WTC11 (cell line): ENCODE measurements around the gene RHEB.

Experiments
- CTCF ChIP-seq: fragments of 200-600 bp; IDR thresholded peaks from 2 replicates; pipeline ENCODE4 v1.8.0; 2022; ENCODE audit warnings: antibody characterized with exemption
- E2F1 ChIP-seq: sonication (generic); formaldehyde crosslinking; IDR thresholded peaks from 2 replicates; pipeline ENCODE4 v1.8.0; 2022; ENCODE audit warnings: mild to moderate bottlenecking, missing genetic modification reagents
- GRHL2 ChIP-seq: fragments of 250-450 bp; sonication (Bioruptor Pico); IDR thresholded peaks from 2 replicates; pipeline ENCODE4 v1.8.0; 2022; ENCODE audit warnings: mild to moderate bottlenecking, moderate library complexity; ENCODE audit not compliant: insufficient replicate concordance, severe bottlenecking
- GTF2I ChIP-seq: fragments of 250-450 bp; sonication (Bioruptor Pico); conservative IDR thresholded peaks from 2 replicates; pipeline ENCODE4 v1.4.0; 2021; ENCODE audit warnings: mild to moderate bottlenecking
- NFATC4 ChIP-seq: fragments of 250-450 bp; sonication (Bioruptor Pico); IDR thresholded peaks from 2 replicates; pipeline ENCODE4 v1.9.0; 2021; ENCODE audit warnings: mild to moderate bottlenecking
- NFYB ChIP-seq: sonication (generic); formaldehyde crosslinking; conservative IDR thresholded peaks from 2 replicates; pipeline ENCODE4 v1.8.0; 2022; ENCODE audit warnings: low read depth, missing genetic modification reagents
- PRRX2 ChIP-seq: fragments of 250-450 bp; sonication (Bioruptor Pico); IDR thresholded peaks from 2 replicates; pipeline ENCODE4 v1.8.0; 2021; ENCODE audit warnings: mild to moderate bottlenecking
- SP1 ChIP-seq: sonication (generic); formaldehyde crosslinking; conservative IDR thresholded peaks from 2 replicates; pipeline ENCODE4 v1.8.1; 2022; ENCODE audit warnings: missing genetic modification reagents
- STAT6 ChIP-seq: sonication (generic); formaldehyde crosslinking; conservative IDR thresholded peaks from 2 replicates; pipeline ENCODE4 v1.8.1; 2023; ENCODE audit warnings: mild to moderate bottlenecking, low read depth, missing genetic modification reagents, moderate library complexity
- TCF7 ChIP-seq: sonication (generic); formaldehyde crosslinking; IDR thresholded peaks from 2 replicates; pipeline ENCODE4 v1.8.0; 2022; ENCODE audit warnings: mild to moderate bottlenecking, low read depth, missing genetic modification reagents, moderate library complexity
- TP53 ChIP-seq: sonication (generic); formaldehyde crosslinking; IDR thresholded peaks from 2 replicates; pipeline ENCODE4 v1.8.1; 2023; ENCODE audit warnings: mild to moderate bottlenecking, missing genetic modification reagents
- ZBTB21 ChIP-seq: sonication (generic); formaldehyde crosslinking; IDR thresholded peaks from 2 replicates; pipeline ENCODE4 v1.8.1; 2023; ENCODE audit warnings: mild to moderate bottlenecking, missing genetic modification reagents, borderline replicate concordance
- TF ChIP-seq, protein P1 (sequence below): sonication (generic); formaldehyde crosslinking; IDR thresholded peaks from 2 replicates; pipeline ENCODE4 v1.8.1; 2023; ENCODE audit warnings: mild to moderate bottlenecking, moderate library complexity, missing genetic modification reagents
- TF ChIP-seq, protein P2 (sequence below): sonication (generic); formaldehyde crosslinking; conservative IDR thresholded peaks from 2 replicates; pipeline ENCODE4 v1.8.1; 2022; ENCODE audit warnings: mild to moderate bottlenecking, missing genetic modification reagents

DNA sequence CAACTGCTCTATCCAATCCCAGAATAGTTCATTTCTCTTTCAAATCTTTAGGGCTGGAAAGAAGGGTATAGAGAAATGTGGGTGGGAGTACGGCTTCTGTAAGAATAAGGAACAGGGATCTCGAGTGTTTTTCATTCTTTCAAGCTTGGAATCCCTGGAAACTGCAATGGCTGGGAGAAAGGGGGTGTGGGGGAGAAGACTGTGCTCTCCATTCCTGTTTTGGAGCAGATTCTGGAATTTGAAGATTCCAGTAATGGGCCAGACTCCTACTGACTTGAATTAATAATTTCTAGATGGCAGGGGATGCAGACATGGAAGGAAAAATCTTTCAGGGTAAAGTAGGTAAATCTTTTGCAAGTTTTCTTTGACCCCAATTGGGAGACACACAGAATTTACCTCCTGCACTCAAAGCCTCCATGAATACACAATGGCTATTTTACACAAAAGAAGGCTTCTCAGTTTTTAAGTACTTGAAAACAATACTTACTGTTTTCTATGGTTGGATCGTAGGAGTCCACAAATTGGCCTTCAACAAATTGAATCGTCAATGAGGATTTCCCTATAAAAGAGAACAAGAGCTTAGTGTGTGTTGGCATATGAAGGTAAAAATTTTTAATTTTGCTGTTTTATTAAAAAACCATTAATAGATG is 29.1 kb downstream of the RHEB start:
- TF ChIP-seq NFYB (CRISPR knock-in tag), result no peak
- TF ChIP-seq CTCF, result no peak
- no peak for TF ChIP-seq STAT6 (CRISPR knock-in tag)
- TF ChIP-seq TCF7 (CRISPR knock-in tag), result no peak
- TF ChIP-seq TP53 (CRISPR knock-in tag), result no peak
- TF ChIP-seq, protein P1, sequence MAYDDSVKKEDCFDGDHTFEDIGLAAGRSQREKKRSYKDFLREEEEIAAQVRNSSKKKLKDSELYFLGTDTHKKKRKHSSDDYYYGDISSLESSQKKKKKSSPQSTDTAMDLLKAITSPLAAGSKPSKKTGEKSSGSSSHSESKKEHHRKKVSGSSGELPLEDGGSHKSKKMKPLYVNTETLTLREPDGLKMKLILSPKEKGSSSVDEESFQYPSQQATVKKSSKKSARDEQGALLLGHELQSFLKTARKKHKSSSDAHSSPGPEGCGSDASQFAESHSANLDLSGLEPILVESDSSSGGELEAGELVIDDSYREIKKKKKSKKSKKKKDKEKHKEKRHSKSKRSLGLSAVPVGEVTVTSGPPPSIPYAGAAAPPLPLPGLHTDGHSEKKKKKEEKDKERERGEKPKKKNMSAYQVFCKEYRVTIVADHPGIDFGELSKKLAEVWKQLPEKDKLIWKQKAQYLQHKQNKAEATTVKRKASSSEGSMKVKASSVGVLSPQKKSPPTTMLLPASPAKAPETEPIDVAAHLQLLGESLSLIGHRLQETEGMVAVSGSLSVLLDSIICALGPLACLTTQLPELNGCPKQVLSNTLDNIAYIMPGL (CRISPR knock-in tag), result no peak
- TF ChIP-seq ZBTB21 (CRISPR knock-in tag), result no peak
- TF ChIP-seq GRHL2 (CRISPR knock-in tag), result no peak
- TF ChIP-seq SP1, result no peak
- no peak for TF ChIP-seq GTF2I (CRISPR knock-in tag)
- TF ChIP-seq, protein P2, sequence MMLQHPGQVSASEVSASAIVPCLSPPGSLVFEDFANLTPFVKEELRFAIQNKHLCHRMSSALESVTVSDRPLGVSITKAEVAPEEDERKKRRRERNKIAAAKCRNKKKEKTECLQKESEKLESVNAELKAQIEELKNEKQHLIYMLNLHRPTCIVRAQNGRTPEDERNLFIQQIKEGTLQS, result no peak
- TF ChIP-seq PRRX2, result no peak
- no peak for TF ChIP-seq NFATC4 (CRISPR knock-in tag)
- no peak for TF ChIP-seq E2F1 (CRISPR knock-in tag)
